ENCODE results near the gene EVI5L.

The EVI5L gene

DNA sequence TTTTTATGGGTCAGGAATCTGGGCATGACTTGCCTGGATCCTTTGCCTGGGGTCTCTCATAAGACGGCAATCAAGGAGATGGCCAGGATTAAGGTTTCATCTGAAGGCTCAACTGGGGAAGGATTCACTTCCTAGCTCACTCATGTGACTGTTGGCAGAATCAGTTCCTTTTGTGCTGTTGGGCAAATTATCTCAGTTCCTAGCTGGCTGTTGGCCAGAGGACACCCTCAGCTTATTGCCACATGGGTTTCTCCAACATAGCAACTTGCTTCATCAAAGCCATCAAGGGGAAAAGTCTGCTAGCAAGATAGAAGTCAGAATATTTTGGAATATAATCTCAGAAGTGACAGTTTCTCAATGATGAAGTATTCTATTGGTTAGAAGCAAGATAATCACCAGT lies 12.2 kb upstream of the EVI5L start:
- no peak for DNase-seq

DNA sequence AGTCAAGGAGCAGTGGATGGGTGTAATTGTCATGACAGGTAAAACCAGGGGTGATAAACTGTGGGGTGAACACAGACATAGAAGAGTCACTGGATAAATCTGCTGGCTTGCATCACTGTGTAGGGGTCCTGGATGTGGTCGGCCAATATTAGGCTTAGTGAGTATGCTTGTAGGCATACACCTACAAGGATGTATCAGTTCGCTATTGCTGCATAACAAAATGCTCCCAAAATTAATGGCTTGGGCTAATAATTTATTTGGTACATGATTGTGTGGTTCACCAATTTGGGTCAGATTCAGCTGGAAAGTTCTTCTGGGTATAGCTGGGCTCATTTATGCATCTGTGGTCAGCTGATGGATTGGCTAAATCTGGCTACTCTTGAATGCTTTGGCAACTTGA lies 11.2 kb upstream of the EVI5L start:
- no peak for DNase-seq

DNA sequence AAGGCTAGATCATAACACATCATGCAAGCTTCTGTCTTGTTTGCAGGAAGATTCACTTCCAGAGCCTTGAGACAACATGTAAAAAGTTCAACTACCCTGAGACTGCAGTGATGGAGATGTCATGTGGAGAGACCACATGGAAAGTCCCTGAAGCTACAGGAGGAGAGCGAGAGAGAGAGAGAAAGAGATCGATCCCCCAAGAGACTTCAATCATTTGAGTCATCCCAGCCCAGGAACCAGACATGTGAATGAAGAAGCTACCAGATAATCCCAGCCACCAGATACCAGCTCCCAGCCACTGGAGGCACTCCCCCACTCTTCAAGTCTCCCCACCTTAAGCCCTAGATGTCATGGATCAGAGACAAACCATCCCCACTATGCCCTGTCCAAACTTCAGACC lies 10.7 kb upstream of the EVI5L start:
- no peak for DNase-seq

DNA sequence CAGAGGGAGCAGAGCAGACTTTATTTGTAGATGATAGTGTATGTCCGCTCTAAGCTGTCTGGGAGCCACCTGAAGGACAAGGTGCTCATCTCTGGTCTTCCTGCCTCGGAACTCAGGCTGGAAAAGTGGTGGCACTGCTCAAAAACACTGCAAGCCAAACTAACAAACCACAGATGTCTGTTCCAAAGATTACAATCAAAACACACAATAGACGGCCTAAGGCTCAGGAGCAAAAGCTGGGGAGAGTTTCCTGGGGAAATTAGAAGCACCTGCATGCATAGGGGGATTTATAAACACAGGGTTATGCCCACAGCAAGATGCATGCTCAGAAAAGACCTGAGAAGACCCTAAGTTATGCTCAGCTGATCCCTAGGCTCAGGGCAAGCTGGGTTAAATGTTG lies 9.4 kb upstream of the EVI5L start:
- no peak for DNase-seq

DNA sequence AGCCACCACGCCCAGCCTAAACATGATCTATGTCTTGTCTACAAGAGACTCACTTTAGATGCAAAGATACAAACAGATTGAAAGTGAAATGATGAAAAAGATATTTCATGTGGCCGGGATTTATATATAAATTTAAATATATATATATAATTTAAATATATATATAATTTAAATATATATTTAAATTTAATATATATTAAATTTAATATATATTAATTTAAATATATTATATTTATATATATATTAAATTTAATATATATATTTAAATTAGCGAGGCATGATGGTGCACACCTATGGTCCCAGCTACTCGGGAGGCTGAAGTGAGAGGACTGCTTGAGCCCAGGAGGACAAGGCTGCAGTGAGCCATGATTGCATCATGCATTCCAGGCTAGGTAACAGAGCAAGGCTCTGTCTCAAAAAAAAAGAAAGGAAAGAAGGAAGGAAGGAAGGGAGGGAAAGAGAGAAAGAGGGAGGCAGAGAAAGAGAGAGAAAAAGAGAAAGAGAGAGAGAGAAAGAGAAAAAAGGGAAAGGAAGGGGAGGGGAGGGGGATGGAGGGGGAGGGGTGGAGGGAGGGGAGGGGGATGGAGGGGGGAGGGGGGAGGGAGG lies 7.0 kb upstream of the EVI5L start:
- DNase-seq = no peak

DNA sequence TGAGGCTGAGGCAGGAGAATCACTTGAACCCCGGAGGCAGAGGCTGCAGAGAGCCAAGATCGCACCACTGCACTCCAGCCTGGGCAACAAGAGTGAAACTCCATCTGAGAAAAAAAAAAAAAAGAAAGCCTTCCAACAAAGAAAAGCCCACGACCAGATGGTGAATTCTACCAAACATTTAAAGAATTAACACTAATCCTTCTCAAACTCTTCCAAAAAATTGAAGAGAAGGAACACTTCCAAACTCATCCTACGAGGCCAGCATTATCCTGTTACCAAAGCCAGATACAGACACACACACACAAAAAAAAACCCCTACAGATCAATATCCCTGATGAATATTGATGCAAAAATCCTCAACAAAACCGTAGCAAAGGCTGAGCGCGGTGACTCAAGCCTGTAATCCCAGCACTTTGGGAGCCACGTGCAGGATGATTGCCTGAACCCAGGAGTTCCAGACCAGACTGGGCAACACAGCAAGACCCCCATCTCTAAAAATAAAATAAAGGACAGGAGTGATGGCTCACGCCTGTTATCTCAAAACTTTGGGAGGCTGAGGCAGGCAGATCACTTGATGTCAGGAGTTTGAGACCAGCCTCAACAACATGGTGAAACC lies 6.2 kb upstream of the EVI5L start:
- no peak for DNase-seq

DNA sequence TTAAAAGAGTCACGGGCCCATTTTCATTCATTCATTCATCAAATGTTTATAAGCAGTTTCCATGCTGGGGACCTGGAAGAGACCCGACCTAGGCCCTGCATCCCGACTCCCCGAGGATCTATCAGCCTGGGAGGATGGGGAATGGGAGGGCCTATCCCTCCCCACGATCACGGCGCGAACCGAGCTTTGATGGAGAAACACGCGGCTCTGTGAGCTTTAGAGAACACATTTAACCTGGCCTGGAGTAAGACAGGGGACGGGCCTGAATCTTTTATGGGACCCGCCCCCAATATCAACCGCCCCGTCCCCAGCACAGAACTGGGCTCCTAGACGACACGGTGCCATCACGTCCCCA lies 875 bp upstream of the EVI5L start:
- DNase-seq = no peak

DNA sequence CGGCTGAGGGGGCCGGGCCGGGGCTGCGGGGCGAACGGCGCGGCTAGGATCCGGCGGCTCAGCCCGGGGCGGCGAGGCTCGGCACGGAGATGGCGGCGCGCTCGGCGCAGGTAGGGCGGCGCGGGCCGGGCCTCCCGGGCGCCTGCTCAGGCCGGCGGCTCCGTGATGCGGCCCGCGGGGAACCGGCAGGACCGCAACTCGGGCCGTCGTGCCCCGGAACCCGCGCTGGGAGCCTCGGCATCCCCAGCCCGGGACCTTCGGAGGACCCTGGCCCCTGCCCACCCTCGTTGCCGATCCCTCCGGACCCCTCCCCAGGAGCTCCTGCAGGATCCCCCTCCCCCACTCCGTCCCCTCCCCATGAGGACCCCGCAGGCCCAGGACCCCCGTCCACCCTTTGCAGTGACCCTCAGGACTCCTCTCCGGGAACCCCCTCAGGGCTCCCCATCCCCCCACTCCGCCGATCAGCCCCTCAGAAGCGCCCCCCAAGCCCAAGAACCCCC lies 304 bp downstream of the EVI5L start:
- DNase-seq = no peak

DNA sequence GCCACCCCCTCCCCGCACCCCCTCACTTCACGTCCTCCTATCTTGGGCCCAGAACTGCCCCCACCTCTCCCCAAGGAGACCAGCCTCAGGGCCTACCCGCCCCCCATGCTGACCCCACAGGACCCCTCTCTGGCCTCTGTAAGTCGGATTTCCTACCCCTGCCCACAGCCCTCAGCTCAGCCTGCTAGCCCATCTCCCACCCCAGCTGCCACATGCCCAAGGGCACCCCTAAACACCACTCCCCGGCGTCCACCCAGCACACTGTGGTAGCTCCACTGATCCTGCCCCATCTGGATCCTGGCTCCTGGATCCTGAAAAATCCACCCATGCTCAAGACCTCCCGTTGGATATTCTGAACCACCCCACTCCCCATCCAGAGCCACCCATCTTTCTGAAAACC lies 805 bp downstream of the EVI5L start:
- DNase-seq = no peak

DNA sequence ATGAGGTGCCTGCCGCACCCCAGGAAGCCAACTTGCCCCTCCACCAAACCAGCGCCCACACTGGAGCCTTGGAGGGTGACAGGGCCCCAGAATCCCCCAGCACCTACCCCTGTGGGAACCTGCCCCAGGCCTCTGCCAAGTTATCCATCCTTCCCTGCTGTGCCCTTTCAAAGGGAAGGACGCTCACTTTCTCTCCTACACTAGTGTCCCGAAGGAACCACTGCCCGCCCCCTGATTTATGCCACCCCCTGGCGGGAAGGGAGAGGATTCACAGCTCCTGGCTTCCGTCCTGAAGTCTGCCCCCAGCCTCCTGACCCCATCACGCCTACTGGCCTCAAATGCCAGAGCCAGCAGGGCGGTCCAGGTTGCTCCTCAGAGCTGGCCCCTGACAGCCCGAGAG lies 1.4 kb downstream of the EVI5L start:
- no peak for DNase-seq

DNA sequence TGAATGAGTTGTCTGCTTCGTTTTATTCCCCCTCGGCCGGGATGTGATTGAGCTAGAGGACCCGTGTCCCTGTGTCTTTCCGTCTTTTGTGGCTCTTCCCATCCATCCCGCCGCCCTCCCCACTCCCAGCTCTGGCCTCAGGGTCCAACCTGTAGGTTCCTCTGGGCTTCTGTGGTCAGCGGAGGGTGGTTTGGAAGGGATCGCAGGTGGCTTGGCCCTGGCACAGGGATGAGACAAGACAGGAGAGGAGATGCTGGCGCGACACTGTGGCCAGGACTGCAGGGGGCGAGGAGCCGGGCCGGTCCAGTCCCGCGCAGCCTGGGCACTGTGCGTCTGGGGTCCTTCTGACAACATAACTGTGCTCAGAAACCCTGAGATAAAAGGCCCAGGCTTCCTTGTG lies 2.0 kb downstream of the EVI5L start:
- no peak for DNase-seq

DNA sequence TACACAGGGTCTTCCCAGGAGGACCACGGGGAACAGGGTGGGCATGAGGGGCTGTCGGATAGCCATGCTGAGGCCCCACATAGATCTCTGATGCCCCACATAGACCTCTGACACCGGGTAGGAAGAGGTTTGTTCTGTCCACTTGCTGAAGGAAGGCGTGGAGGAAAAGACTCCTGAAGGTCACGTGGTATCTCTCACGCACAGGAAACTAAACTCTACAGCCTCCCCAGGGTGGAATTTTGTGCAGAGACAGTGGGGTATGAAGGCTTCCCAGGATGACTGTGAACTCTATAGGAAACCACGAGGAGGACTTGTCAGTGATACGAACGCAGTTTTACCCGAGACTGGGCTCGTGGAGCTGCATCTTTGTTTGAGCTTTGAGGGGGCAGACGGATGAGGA lies 2.8 kb downstream of the EVI5L start:
- no peak for DNase-seq

DNA sequence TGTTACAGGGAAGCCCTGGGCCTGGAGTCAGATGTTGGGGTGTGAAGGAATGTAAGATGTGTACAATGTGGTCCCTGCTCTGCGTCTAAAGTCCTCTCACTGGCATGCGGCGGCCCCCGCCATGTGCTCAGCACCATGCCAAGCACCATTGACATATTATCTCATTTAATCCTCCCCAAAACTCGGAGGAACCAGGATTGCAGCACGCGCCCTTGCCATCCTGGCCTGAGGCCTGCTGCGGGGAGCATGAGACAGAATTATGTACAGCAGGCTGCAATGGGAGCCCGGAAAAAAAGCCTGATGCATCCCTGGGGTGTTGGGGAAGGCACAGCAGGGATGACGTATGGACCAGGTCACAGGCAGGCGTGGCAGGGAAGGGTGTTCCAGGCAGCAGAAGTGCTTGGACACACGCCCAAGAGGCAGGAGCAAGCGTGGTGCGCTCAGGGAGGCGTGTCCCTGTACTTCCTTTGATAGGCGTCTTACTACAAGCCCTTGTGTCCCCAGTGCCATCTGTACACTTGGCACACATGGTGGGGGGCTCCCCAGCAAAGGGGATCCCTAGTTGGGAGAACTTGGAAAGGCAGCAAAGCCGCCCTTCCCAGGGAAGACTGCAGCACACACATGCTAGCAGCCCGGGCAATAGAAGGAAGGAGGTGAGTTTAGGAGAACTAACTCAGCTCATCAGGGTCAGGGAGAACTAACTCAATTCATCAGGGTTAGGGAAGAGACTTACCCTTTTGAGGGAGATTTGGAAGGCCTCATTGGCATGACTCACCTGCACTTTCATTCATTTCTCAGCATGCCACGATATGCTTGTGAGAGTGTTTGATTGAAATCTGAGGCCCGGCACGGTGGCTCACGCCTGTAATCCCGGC lies 3.4 kb downstream of the EVI5L start:
- no peak for DNase-seq

DNA sequence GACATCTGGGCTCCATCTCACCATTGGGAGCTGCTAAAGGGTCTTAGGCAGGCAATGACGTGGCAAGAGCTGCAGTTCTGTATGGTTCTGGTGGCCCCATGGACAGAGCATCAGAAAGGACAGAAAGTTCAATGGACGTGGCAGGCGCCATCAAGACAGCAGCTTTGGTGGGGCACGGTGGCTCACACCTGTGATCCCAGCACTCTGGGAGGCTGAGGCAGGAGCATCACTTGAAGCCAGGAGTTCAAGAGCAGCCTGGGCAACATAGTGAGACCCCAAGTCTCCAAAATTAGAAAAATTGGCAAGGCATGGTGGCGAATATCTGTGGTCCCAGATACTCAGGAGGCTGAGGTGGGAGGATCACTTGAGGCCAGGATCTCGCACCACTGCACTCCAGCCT lies 9.5 kb downstream of the EVI5L start:
- DNase-seq = no peak

DNA sequence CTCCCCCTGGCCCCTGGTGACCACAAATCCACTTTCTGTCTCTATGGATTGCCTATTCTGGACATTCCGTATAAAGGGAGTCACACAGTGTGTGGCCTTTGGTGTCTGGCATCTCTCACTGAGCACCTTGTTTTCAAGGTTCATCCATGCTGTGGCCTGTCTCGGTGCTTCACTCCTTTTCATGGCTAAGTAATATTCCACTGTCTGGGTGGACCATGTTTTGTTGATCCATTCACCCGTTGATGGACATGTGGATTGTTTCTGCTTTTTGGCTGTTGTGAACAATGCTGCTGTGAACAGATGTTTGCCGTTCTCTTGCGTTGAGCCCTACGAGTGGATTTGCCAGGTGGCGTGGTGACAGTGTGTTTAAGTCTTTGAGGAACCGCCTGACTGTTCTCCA lies 10.6 kb downstream of the EVI5L start:
- DNase-seq = no peak

DNA sequence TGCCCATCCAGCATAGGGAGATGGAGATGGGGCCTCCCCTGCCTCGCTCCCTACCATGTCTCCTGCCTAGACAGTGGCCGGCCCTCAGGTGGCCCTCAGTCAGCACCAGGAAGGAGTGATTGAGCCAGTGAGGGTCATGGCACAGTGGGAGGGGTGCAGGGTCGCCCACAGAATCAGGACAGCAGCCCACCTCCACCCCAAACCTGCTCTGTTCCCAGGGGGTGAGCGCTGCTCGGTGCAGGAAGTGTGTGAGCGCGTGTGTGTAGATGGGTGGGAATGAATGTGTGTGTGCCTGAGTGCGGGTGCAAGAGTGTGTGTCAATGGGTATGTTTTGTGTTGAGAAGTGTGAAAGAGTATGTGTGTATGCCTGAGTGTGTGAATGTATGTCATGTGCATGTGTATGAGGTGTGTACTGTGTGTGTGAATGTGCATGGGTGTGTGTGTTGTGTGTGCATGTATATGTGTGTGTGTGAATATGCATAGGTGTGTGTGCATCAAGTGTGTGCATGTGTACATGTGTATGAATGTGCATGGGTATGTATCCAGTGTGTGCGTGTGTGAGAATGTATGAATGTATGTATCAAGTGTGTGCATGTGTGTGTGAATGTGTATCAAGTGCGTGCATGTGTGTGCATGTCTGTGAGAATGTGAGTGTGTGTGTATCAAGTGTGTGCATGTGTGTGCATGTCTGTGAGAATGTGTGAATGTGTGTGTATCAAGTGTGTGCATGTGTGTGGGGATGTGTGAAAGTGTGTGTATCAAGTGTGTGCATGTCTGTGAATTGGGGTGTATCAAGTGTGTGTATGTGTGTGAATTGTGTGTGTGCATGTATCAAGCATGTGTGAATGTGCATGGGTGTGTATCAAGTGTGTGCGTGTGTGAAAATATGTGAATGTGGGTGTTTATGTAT lies 12.0 kb downstream of the EVI5L start:
- no peak for DNase-seq

DNA sequence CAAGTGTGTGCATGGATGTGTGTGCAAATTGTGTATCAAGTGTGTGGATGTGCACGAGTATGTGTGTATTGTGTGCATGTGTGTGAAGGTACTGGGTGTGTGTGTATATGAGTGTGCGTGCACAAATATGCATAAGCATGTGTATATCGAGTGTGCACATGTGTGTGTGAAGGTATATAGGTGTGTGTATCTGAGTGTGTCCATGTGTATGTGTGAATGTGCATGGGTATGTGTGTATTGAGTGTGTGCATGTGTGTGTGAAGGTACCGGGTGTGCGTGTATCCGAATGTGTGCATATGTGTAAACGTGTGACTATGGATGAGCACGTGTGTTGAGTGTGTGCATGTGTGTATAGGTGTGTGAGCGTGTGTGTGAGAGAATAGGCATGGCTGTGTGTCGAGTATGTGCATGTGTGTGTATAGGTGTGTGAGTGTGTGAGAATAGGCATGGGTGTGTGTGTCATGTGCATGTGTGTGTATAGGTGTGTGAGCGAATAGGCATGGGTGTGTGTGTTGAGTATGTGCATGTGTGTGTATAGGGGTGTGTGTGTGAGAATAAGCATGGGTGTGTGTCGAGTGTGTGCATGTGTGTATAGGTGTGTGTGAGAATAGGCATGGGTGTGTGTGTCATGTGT lies 12.8 kb downstream of the EVI5L start:
- DNase-seq = no peak

DNA sequence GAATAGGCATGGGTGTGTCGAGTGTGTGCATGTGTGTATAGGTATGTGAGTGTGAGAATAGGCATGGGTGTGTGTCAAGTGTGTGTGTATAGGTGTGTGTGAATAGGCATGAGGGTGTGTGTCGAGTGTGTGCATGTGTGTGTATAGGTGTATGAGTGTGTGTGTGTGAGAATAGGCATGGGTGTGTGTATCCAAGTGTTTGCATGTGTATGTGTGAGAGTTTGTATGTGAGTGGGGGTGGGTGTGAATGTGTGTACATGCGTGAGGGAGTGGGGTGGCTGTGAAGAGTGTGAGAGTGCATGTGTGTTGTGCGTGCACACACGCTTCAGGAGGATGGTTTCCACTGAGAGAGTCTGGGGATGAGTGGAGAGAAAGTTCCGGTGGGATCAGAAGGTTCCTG lies 13.5 kb downstream of the EVI5L start:
- no peak for DNase-seq

DNA sequence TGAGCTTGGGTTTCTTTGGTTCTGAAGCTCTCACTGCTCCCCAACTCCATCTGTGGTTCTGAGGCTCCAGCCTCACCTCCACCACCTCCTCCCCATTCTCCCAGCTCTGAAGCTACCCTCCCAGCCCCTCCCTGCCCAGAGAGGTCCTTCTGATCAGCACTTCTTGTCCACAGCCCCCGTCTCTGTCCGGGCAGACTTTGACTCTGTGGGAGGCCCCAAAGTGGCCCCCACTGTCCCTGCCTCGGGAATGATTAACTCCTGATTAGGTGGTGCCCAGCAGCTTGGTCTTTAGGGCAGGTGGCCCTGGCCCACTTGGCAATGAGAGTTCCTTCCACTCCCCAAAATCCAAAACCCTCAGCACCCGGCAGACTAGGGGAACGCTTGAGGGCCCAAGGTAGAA lies 14.4 kb downstream of the EVI5L start:
- no peak for DNase-seq

DNA sequence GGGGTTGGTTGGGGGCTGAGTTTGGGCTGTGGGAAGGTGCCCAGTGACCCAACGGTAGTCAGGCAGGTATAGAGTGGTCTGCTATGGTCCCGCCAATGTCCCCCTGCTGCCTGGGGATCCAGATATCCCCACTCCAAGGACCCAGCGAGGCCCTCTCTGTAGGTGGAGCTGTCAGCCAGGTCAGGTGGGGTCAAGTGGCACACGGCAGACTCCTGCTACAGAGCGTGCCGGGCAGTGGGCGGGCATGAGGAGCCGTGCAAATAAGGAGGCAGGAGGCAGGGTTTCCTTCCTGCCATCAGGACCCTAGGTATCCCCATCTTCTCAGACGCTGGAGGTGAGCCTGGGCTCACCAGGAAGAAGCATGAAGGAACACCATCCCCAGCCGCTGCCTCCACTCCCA lies 14.9 kb downstream of the EVI5L start:
- DNase-seq = no peak

DNA sequence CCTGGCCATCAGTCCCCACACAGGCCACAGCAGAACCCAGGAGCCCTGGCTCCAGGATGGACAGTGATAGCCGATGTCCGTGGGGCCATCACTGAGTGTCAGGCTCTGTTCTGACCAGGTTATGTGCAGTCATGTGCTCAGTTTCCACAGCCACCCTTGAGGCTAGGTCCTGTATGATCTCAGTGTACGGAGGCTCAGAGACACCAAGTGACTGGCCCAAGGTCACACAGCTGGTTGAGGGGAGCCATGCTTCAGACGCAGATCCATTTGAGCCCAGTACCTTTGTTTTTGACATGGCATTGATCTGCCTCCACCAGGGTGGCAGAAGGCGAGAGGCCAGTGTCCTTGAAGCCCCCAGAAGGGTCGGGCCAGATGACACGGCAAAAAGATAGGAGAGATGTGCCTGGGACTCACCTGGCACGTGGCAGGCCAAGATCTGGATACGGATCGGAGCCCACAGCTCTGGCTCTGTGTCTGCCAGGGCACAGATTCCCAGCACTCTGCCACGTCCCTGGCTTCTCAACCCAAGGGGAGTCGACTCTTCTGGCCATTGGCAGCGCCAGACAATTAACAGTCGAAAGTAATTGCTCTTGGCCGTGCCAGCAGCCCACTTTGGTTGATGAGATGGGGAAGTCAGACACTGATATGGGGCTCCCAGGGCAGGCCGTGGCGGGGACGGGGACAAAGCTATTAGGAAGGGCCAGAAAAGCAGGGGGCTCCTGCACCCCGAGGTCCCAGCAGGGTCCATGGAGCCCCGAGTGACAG lies 15.6 kb downstream of the EVI5L start:
- DNase-seq = no peak

DNA sequence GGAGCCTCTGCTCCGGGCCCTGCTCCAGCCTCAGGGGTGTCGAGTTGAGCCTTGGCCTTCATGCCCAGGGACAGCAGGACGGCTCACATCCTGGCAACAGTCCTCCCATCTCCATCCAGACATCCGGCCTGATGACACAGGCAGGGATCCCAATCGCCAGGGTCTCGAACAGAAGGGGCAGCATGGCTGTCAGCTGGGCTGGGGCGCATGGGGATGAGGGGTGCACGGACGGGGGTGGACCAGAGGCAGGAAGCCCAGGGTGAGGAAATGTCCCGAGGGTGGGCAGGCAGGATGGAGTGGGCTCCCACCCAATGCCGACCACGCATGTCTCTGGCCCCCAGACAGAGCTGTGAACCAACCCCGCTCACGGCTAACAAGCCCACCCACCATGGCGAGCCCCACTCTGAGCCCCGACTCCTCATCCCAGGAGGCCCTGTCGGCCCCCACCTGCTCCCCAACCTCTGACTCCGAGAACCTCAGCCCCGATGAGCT lies 16.2 kb downstream of the EVI5L start:
- DNase-seq = no peak

Data from effector CD4-positive, alpha-beta T cell (primary cell).